Motor neuron (in vitro differentiated cells): ENCODE results near the gene ANKMY1. TPM values are rescaled to one million over a fixed set of nuclear protein-coding genes. Genes with fewer than 3 reads are reported as not detected.

Source experiments
- ATAC-seq, 8 experiments: fragments of 200-7000 bp; cut with Tn5 transposase; replicated peaks in 6 of 8; 2 replicates each; pipeline ENCODE4 v1.8.0; 2021; ENCODE audit warnings: mild to moderate bottlenecking in 8 of 8, moderate library complexity in 8 of 8
- H3K27ac ChIP-seq, 2 donors: fragments of 250-450 bp; sonication (Bioruptor Pico); 2 replicates each; pipeline ENCODE4 v1.9.0; 2021; ENCODE audit warnings: antibody characterized with exemption in 2 of 2, mild to moderate bottlenecking in 2 of 2, moderate library complexity in 1 of 2
- H3K4me1 ChIP-seq, 2 donors: fragments of 250-450 bp; sonication (Bioruptor Pico); replicated peaks in 1 of 2; 2 replicates each; pipeline ENCODE4 v1.6.1; 2021; ENCODE audit warnings: antibody characterized with exemption in 2 of 2, mild to moderate bottlenecking in 2 of 2, moderate library complexity in 1 of 2
- H3K4me3 ChIP-seq, 5 donors: fragments of 250-450 bp; sonication (Bioruptor Pico); 2 replicates each; pipeline ENCODE4 v1.9.0; 2021; ENCODE audit warnings: antibody characterized with exemption in 5 of 5, mild to moderate bottlenecking in 5 of 5, moderate library complexity in 4 of 5
- WGBS, 10 experiments: fragments of 450-650 bp; shearing (Covaris generic); methylation state at CpG; one replicate each; pipeline ENCODE4 v1.0.0; 2022; 5-methylcytosine and 5-hydroxymethylcytosine counted together
- in situ Hi-C, 9 experiments: fragments of 400-800 bp; cut with MboI; loops; one replicate each; pipeline ENCODE4 v1.15.0; 2021; ENCODE audit warnings: low sequenced_read_pairs in 9 of 9, low pct_unique_long_range_greater_than_20kb in 2 of 9; ENCODE audit not compliant: unreplicated experiment in 9 of 9
- total RNA-seq, 8 experiments: library from RNA; unstranded; fragments of 300-600 nt; gene quantifications; 2 replicates each; pipeline versions ENCODE4 v1.2.3 to v1.2.4, GENCODE V29; 2022

The ANKMY1 gene
- total RNA-seq, 8 experiments from 2014 or later, result 4.9 to 27.3 (median 9.5) TPM

- in situ Hi-C loops, result loop anchor here in 8 of 9 experiments (25.0 kb wide), 3 partner anchors 207 to 382 kb away; partner anchors contain the start of gene OR6B3 (in 3 of the 8)
- Histone ChIP-seq H3K27ac (no peak overlapping the region), H3K4me1 (peaks cover under 1 to 3% of the 10 kb centered on the region in 2 donors), H3K4me3 (no peak overlapping the region)
- no peak for ATAC-seq
- 85% methylated on average over 4 of the region's 16 CpGs; no CpG with 5 or more reads in 9 of the 10 experiments for WGBS, 10 experiments
Observed at GRCh38 chr2:240444464-240444863, 113.3 kb downstream of the ANKMY1 start.

DNA sequence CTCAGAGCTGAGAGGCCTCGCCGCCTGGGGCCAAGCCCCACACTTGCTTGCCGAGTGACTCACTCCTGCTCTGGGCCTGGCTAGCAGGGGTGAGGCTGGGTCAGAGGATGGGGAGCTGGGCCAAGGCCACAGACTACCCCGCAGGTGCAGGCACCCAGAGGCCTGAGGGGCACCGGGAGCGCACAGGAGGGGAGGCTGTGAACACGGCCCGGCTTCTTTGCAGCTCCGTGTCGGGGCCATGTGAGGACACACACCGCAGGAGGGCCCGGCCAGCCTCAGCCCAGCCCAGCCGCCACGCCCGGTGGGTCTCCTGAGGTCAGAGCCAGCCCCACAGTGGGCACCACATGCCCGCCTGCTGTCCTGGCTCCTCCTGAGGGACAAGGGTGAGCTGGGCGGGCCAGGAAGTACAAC is 113.9 kb downstream of the ANKMY1 start:
- Histone ChIP-seq H3K27ac (no peak overlapping the region), H3K4me1 (peaks cover 0 to 3% of the 10 kb centered on the region in 2 donors), H3K4me3 (no peak overlapping the region)
- WGBS, 10 experiments, result 95 to 100% methylated on average over 1 to 4 of the region's 17 CpGs; no CpG with 5 or more reads in 8 of the 10 experiments
- ATAC-seq, result peak in 2 of 8 experiments; percentile 5 to 6
- in situ Hi-C loops, result loop anchor here in 8 of 9 experiments (25.0 kb wide), 3 partner anchors 207 to 382 kb away; partner anchors contain the start of gene OR6B3 (in 3 of the 8)

GRCh38 chr2:240442891-240443715 is 114.7 kb downstream of the ANKMY1 start:
- peaks cover 3 to 6% of the 10 kb centered on the region in 2 donors for H3K4me1 ChIP-seq

DNA sequence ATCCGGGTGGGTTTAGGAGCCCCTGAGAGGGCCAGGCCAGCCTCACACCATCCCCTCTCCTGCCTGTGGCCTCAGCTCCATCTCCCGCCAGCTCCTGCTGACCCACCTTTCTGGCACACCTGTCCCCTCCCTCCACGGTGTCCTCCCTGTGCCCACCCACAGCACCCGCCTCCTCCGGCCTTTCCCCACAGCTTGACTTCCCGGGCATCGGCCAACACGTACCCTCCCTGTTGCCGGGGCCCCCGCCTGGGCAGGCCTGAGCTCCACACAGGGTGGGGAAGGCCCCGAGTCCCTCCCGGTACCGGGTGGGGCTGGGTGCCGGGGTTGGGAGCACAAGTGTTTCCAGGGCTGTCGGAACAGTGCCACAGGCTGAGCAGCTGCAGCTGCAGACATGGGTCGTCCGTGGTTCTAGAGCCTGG is 115.8 kb downstream of the ANKMY1 start:
- no peak overlapping the region for H3K4me3 ChIP-seq
- no CpG with 5 or more reads among the region's 17 CpGs for WGBS, 10 experiments
- in situ Hi-C loops, result loop anchor here in 8 of 9 experiments (25.0 kb wide), 3 partner anchors 205 to 380 kb away; partner anchors contain the start of gene OR6B3 (in 3 of the 8)
- peaks cover 11 to 14% of the 10 kb centered on the region in 2 donors for H3K4me1 ChIP-seq
- no peak overlapping the region for H3K27ac ChIP-seq
- peak in 1 of 8 experiments; percentile 8 for ATAC-seq

More at GRCh38 chr2:240442891-240443715, 114.7 kb downstream of the ANKMY1 start:
- ATAC-seq, result no peak
- Histone ChIP-seq H3K4me3 (no peak overlapping the region), H3K27ac (no peak overlapping the region)
- in situ Hi-C loops, result loop anchor here in 8 of 9 experiments (25.0 kb wide), 3 partner anchors 206 to 381 kb away; partner anchors contain the start of gene OR6B3 (in 3 of the 8)
- WGBS, 10 experiments, result 90% methylated on average over 2 of the region's 25 CpGs; no CpG with 5 or more reads in 9 of the 10 experiments

DNA sequence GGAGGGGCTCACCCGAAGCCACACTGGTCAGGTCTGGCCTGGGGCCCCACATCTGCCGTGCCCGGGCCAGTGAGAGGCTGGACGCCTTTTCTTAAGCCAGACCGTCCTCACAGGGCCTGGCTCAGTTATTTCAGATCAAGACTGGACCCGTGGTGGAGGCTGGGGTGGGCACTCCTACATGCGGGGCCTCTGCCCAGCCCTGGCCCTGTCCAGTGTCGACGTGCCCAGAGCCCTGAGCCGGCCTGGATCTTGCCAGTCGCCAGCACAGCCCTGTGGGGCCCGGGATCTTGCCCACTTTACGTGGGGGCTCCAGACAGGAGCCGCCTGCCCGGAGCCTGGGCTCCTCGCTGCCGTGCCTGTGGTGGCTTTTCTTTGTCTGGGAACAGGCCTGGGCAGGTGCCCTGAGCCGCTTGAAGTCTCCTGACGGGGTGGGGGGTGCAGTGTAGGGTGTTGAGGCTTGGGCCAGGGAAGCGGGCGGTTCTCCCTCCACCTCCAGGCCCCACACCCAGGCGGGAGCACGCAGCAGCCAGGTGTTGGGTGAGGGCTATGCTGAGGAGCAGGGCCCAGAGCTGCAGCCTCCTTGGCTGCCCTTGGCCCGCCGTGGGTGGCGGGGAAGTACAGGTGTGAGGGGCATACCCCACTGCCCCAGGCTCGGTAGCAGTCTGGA is 116.3 kb downstream of the ANKMY1 start:
- Histone ChIP-seq H3K4me3 (no peak overlapping the region), H3K4me1 (peaks cover 17 to 20% of the 10 kb centered on the region in 2 donors), H3K27ac (no peak overlapping the region)
- WGBS, 10 experiments, result 90 to 100% (median 100%) methylated on average over 1 to 3 of the region's 27 CpGs; no CpG with 5 or more reads in 7 of the 10 experiments
- ATAC-seq, result no peak
- in situ Hi-C loops, result loop anchor here in 8 of 9 experiments (25.0 kb wide), 3 partner anchors 204 to 379 kb away; partner anchors contain the start of gene OR6B3 (in 3 of the 8)

- H3K27ac ChIP-seq, result no peak overlapping the region
- no peak overlapping the region for H3K4me3 ChIP-seq
- WGBS, 10 experiments, result 97 to 100% methylated on average over 1 to 6 of the region's 18 CpGs; no CpG with 5 or more reads in 8 of the 10 experiments
- peaks cover 17 to 20% of the 10 kb centered on the region in 2 donors for H3K4me1 ChIP-seq
- ATAC-seq, result no peak
- in situ Hi-C loops, result loop anchor here in 8 of 9 experiments (25.0 kb wide), 3 partner anchors 204 to 379 kb away; partner anchors contain the start of gene OR6B3 (in 3 of the 8)
Observed at GRCh38 chr2:240440704-240441320, 117.0 kb downstream of the ANKMY1 start.

DNA sequence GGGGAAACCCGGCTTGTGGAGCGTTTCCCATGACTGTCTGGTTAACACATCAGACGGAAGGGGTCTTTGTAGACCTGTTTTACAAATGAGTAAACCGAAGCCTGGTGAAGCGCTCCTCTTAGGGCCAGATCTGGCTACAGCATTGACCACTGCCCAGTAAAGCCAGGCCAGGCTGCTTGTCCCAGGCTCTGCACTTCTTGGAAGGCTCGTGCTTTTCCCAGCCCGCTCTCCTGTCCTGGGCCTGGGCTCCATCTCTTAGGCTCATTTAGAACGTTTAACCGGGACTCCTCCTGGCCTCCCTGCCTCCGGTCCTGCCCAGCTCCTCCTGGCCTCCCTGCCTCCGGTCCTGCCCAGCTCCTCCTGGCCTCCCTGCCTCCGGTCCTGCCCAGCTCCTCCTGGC is 117.5 kb downstream of the ANKMY1 start:
- in situ Hi-C loops, result loop anchor here in 8 of 9 experiments (25.0 kb wide), 3 partner anchors 203 to 378 kb away; partner anchors contain the start of gene OR6B3 (in 3 of the 8)
- no peak overlapping the region for H3K4me3 ChIP-seq
- peaks cover 17 to 20% of the 10 kb centered on the region in 2 donors for H3K4me1 ChIP-seq
- 50 to 100% (median 80%) methylated on average over 1 to 2 of the region's 12 CpGs; no CpG with 5 or more reads in 7 of the 10 experiments for WGBS, 10 experiments
- ATAC-seq, result no peak
- no peak overlapping the region for H3K27ac ChIP-seq

DNA sequence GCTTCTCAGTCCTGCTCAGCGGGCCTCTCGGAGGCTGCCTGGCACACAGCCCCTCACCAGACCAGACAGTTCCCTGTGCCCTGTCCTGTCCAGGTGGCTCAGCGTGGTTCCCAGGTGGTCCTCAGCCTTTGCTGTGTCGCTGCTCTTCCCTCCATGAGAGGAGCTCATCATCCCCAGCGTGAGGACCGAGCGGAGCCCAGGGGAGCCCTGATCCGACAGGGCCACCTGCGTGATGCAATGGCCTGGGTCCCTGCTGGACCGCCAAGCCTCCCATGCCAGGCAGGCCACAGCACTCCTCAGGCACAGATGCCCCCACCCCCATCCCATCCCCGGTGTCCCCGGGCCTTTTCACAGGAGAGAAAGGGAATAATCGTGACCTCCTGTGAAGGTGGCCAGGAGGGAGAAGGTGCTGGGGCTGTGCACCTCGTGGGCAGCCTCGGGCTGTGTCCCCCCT is 118.1 kb downstream of the ANKMY1 start:
- ATAC-seq, result no peak
- no peak overlapping the region for H3K27ac ChIP-seq
- peaks cover 17 to 20% of the 10 kb centered on the region in 2 donors for H3K4me1 ChIP-seq
- H3K4me3 ChIP-seq, result no peak overlapping the region
- in situ Hi-C loops, result loop anchor here (5.0 to 25.0 kb wide), 5 partner anchors 202 to 377 kb away; partner anchors contain the start of gene OR6B3 (in 3 of the 9)
- WGBS, 10 experiments, result 60 to 100% (median 75%) methylated on average over 1 to 7 of the region's 15 CpGs; no CpG with 5 or more reads in 6 of the 10 experiments

DNA sequence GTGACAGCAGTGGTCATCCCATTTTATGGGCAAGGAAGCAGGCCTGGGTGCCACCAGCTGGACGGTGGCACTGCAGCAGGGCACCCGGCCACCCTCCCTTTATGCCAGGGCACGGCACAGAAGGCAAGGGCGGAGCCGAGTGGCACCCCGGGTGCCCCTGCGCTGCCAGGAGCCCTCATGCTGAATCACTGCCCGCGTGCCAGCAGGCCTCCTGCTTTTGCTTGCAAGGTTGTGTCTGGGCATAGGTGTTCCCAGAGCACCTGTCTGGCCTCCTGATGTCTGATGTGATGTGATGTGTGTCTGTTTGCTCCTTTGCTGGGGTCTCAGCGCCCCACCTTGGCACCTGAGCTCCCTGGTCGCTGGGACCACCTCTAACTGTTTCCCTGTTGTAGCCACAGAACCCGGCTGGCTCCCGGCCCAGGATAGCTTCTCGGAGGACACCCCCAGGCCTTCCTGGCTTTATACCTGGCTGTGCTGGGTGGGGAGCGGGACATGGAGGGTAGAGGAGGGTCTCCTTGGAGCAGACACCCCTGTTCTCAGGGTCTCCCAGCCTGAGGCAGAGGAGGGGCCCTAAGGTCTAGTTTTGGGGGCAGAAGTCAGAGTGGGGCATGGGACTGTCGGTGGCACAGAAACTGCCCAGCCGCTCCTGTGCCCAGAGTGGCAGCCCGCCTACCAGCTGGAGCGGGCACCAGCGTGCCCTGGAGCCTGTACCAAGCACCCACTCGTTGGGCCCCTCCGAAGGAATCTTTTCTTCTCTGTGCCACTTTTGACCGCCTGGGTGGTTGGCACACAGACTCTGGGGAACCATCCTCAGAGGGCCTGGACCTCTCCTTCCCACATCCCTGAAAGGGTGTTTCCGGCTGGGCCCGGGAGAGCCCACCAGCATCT is 118.7 kb downstream of the ANKMY1 start:
- 50 to 100% (median 92%) methylated on average over 1 to 5 of the region's 25 CpGs; no CpG with 5 or more reads in 4 of the 10 experiments for WGBS, 10 experiments
- no peak overlapping the region for H3K4me3 ChIP-seq
- no peak overlapping the region for H3K27ac ChIP-seq
- no peak for ATAC-seq
- peaks cover 17 to 22% of the 10 kb centered on the region in 2 donors for H3K4me1 ChIP-seq
- in situ Hi-C loops, result loop anchor here (5.0 to 25.0 kb wide), 5 partner anchors 202 to 377 kb away; partner anchors contain the start of gene OR6B3 (in 3 of the 9)

DNA sequence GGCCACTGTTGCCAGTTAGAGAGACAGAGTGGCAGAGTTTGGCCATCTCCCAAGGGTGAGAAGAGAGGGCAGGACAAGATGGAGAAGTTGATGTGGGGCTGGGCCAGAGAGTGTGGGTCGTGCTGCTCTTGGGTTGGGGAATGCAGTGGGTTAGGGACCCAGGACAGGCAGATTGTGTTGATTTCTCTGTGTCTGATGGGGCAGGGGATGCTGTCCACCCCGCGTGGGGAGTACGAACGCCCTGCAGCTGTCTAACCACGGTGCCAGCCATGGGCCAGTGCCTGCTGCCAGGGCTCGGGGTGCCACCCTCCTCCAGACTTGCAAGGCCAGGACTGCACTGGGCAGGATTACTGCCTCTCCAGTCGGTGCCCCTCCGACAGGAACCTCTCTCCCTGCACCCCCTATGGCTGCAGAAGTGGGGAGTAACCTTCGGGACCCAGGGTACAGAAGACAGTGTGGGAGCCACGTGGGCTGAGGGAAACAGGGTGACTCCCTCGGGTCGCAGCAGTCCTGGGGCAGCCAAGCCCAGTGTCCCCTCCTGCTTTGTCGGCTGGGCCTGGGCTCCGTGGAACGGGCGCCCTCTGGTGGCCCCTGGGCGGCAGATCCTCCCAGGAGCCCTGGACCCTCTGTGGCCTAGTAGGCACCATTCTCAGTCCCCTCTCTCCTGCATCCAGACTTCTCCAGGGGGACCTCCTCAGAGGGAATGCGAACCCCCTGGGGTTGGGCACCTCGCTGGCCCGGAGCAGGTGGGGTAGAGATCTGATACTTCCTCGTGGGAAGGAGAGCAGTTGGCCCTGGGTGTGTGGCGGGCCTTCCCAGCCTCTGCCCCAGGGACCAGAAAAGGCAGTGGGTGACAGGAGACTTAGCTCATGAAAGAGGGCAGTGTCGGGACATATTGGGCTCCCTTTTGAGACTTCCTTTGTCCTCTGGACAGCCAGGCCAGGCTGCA is 119.7 kb downstream of the ANKMY1 start:
- in situ Hi-C loops, result loop anchor here (5.0 to 25.0 kb wide), 5 partner anchors 201 to 376 kb away; partner anchors contain the start of gene OR6B3 (in 3 of the 9)
- 0 to 25% (median 0%) methylated on average over 1 to 10 of the region's 24 CpGs; no CpG with 5 or more reads in 3 of the 10 experiments for WGBS, 10 experiments

More for the DNA sequence above, 119.7 kb downstream of the ANKMY1 start:
- peak; percentile 20 to 59 (median 48) for ATAC-seq
- peak overlapping the region in 3 of 5 donors; percentile 1 to 10 (median 6) for H3K4me3 ChIP-seq
- peaks cover 17 to 22% of the 10 kb centered on the region in 2 donors for H3K4me1 ChIP-seq
- H3K27ac ChIP-seq, result no peak overlapping the region
